ENCODE data around the gene ZNF341.

The ZNF341 gene

DNA sequence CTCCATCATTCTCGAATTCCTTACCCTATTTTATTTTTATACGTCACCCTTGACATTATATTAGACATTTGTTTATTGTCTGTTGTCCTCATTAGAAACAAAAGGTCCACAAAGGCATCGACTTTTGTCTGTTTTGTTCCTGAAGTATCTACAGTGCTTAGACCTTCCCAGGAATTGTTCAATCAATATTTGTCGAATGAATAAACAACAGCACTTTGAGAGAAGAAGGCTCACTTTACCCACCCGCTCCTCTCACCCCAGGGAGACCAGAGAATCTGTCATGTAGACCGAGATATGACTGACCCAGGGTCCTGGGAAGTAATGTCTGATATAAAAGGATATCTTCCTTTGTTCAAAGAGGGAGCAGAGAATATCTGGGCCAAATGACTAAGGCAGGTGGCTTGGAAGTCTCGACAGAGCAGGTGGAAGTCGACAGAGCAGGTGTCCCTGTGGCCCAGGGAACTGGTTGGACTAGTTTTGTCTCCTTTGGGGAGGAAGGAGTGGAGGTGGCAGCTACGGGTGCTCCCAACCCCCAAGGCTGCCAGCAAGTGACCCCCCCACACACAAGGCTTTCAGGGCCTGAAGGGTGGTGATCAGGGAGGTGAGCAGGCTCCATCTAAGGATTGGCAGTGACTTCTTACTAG is 64.6 kb downstream of the ZNF341 start:
- DNase-seq: no peak

DNA sequence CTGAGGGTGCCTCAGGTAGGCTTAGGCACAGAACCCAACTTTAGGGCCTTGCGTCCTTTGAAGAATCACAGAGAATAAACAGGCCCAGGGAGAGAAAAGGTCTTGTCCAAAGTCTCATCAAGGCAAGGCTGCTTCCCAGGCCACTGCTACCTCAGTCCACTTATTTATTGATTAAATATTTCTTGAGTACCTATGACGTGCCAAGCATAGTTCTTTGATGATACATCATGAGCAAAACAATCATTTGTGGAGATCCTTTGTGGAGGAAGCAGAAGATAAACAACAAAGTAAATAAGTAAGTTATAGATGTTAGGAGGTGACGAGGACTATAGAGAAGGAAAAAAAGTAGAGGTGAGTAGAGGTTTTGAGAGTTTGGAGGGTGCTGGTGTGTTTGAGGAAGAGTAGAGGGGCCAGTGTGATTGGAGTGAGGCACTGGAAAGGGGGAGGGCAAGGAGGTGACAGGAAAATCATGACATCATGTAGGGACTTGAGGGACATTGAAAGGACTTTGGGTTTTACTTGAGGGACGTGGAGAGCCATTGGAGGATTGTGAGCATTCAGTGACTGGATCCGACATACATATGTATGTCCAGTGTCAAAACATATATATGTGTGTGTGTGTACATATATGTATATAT is 65.2 kb downstream of the ZNF341 start:
- no peak for DNase-seq

DNA sequence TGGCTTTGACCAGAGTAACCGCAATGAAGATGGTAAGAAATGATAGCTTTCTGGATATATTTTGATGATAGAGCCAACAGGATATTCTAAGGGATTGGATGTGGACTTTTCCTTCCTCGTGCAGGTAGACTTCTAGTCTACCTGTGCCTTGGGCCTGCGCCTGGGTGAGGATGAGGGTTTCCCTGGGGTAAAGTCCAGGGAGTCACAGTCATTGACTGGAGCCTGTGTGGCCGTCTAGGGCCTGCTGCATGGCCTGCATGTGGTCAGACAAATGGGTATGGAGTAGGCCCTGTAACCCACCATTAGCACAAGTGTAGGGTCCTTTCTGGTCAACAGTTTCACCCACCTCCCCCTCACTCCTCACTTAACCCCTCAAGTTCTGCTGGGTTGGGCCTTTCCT is 66.6 kb downstream of the ZNF341 start:
- DNase-seq: no peak

DNA sequence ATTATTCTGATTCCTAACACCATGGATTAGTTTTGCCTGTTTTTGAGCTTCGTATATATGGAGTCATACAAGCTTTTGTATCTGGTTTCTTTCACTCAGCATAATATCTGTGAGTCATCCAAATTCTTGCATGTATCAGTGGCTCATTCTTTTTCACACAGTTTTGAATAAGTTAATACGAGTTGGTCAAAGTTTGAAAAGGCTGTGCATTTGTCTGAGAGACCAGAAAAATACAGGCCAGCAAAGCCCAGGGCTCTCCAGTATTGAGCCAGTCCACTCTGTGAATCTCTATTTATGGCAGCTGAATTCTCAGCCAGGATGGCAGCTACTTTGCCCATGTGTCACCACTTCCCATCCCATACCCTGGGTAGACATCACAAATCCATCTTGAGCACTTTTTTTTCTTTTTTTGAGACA is 72.1 kb downstream of the ZNF341 start:
- no peak for DNase-seq

DNA sequence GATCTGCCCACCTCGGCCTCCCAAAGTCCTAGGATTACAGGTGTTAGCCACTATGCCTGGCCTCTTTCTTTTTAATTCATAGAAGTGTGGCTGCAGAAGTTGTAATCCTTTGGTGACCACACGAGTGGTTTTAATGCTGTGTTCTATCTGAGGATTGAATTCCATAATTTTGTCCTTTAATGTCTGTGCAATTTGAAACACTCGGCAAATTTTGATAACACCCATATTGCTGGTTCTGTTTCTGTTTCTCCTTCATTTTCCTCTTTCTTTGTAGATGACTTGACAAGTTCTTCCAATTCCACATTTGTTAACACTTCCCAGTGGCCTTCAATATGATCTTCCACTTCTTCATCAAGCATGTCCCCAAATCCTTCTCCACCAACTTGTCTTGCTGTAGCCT is 76.6 kb downstream of the ZNF341 start:
- no peak for DNase-seq

DNA sequence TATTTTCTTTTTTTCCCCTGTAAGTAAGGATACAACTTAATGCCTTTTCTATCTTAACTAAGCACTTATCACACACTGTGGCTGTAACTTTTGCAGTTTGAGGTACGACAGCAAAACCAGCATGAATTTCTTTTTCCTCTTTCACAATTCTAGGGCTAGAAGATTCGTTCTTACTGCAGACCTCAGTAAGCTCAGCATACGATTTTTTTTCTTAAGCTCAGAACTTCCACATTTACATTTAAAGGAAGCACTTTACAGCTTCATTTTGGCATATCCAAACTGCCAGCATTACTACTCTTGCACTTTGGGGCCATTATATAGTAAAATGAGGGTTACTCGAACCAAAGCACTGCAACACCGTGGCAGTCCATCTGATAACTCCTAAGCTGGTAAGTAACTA is 78.5 kb downstream of the ZNF341 start:
- no peak for DNase-seq

DNA sequence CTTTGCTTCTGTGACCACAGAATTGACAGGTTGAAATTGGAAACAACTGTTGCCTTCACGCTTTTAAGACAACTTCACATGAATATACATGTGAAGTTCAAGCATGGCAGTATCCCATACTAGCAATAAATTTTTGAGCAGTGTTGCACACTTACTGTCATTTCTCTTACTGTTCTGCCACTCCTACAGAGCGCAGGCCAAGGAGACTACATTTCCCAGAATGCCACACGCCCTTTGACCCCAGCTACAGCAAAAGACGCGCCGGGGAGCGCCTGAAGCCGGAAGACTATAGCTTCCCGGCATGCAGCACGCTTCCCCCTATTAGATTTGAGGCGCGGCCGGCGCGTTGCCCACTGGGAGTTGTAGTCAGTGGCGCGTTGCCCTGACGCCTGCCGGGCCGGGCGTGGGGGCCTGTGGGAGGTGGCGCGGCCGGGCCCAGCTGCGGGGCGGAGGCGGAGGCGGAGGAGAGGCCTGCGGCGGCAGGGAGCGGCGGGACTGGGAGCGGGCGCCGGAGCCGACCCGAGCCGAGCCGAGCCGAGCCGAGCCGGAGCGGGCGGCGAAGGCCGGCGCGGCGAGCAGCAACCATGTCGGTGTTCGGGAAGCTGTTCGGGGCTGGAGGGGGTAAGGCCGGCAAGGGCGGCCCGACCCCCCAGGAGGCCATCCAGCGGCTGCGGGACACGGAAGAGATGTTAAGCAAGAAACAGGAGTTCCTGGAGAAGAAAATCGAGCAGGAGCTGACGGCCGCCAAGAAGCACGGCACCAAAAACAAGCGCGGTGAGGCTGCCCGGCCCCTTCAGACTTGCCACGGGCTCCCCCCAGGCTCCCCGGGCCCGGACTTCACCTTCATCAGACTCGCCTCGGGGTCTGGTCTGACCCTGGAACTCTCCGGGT is 79.3 kb downstream of the ZNF341 start, which contains the start of gene CHMP4B:
Gene CHMP4B, plus strand, starts transcription at position 464 of the 891 bp plus-strand sequence. Its CDS starts 121 bp downstream, at position 585.
- peak; percentile 100 for DNase-seq

DNA sequence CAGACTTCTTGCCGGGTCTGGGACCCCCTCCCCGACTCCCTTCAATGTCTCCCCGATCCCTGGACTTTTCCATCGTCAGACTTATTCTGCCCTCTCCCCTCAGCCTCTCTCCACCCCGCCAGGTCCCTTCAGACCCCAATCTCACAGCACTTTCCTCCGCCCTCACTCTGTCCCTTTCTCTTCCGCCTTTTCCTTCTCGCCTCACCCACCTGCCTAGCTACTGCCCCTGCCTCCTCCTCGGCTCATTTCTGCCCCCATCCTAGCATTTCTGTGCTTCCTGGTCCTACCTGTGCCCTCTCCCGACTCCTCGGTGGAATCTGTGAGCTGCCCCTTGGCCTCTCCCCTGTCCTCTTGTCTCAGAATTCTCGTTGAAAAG is 80.0 kb downstream of the ZNF341 start:
- no peak for DNase-seq

DNA sequence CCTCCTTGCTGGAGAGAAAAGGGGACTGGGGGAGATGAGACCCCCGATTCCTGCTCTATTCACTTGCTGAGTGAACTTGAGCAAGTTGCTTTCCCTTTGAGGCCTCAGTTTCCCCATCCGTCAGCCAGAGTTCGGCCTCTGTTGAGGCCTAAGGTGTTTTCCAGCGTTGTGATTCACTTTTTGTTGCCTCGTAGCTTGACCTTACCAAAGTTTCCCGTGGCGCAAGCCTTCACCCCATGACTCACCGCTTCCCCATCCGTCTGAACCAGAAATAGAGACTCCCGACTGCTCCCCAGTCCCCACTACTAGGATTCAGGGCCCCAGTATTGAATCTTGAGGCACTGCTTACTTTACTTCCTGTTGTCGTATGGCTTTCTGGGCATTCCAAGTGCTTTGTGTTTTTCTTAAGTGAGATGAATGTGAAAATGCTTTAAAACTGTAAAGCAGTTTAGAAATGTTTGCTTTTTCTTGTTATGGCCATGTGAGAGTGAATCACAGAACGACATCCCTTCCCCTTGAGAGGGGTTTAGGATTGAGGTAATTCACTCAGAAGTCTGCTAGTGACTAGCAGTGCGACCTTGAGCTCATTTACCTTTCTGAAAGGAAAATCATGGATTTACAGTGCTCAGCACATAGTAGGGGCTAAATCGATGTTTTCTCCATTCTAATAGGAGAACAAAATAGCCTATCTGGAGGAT is 80.5 kb downstream of the ZNF341 start:
- DNase-seq: no peak

DNA sequence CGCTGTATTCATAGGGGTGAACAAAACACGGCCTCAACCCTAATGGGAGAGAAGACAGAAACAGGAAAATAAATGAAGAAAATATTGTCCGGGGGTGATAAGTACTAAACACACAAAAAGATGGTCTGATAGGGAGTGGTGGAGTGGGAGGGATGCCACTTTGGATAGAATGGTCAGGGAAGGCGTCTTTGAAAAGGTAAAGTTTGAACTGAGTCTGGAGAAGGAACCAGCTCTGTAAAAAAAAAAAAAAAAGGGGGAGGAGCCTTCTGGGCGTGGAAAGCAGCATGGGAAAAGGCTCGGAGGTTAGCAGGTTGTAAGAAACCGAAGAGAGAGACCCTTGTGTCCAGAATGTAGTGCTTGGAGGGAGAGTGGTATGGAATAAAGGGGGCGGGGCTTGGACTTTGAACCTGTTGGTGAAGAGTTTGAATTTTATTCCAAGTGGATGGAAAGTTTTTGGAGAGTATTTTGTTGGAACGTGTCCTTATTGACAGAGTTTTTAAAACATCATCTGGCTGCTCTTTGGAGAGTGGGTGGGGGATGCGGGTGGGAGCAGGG is 81.2 kb downstream of the ZNF341 start:
- DNase-seq: no peak

DNA sequence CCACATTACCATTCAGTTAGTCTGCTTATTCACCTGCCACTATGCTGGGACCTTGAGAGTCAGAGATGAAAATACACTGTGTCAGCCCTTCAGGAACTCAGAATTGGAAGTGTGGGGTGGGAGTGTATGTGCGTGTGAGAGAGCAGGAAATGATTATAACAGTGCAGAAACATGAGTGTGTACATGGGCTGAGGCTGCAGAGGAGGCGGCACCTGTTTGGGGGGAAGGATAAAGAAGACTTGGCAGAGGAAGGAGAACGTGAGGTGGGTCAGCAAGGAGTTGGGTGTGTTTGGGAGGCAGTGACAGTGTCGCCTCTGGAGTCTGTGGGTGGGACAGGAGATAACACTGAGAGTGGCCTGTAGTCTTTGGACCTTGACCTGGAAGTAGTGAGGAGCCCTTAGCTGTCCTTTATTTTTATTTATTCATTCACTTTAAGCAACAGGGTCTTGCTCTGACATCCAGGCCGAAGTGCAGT is 82.5 kb downstream of the ZNF341 start:
- no peak for DNase-seq

DNA sequence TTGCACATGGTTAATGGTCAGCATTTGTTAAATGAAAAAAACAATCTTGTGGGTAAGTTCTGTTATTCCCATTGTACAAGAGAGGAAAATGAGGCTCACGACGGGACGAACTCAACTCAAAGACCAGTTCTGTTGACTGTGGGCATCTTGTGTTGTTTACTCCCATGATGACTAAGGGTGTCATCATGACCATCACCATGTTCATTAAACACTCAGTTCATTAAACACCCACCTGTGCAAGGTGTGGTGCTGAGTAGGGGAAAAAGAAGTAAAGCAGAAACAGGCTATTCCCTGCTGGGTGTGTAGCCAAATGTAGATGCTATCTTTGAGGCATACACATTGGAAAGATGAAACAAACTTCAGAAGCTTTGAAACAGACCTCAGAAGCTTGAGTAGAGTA is 83.9 kb downstream of the ZNF341 start:
- no peak for DNase-seq

DNA sequence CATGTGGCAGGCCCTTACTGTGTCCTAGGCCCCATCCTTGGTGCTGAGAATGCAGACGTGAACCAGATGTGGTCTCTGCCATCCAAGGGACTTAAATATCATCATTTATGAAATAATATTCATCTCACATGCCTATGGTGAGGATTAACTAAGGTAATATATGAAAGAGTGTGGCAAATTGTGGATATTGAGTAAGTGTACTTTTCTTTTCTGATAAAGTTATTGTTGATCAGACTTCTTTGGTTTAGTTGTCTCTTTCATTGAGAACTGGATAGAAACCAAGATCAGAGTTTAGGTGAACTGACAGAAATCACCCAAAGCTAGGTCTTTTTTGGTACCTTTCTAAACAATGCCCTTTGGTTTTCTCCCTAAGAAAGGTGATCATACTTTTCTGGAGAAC is 84.4 kb downstream of the ZNF341 start:
- DNase-seq: no peak

DNA sequence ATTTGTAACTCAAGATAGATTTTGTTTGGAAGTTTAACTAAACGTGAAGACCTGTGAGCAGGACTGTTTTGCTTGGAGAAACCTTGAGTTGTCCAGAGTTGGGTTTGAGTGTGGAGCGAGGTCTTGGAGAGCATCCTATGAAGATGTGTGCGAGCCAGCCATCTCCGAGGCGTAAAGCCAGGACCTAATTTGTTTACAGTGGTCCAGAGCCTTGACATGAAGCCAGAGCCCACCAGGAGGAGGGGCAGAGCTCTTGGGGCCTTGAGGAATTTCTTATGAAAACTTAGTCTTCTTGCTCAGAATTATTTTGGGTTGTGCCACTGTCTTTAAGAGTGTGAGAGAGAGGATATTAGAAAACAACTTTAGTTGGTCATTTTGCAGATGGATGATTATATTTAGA is 85.6 kb downstream of the ZNF341 start:
- DNase-seq: no peak

DNA sequence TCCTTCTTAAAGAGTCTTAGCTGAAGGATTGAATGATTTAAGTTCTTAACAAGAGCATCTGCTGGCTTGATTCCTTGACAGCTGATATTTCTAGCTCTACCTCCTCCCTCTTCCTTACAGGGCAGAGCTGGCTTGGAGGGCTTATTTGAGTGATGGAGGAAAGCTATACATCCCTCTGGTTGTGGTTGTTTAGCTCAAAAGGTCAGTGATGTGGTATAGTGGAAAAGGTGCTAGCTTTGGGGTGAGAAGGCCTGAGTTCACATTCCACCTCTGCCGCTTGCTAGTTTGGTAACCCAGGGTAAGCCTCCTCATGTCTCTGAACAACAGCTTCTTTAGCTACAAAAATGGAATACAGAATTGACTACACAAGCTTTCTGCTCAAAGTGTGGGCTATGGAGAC is 87.7 kb downstream of the ZNF341 start:
- no peak for DNase-seq

DNA sequence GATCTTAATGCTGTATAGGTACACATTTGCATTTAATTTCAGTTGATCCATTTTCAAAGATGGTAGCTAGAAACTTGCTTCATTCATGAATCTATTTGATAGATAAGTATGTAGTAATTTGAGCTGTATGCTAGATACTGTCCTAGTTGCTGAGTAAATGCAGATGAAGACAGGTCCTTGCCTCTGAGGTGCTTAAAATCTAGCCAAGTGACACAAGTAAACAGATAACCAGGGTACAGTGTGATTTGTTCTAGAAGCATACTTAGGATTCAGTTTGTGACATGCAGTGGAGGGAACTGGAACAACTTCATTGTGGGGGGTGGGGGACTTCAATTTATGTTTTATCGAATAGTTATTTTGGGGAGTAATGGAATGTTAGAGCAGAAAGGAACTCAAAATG is 88.6 kb downstream of the ZNF341 start:
- no peak for DNase-seq

DNA sequence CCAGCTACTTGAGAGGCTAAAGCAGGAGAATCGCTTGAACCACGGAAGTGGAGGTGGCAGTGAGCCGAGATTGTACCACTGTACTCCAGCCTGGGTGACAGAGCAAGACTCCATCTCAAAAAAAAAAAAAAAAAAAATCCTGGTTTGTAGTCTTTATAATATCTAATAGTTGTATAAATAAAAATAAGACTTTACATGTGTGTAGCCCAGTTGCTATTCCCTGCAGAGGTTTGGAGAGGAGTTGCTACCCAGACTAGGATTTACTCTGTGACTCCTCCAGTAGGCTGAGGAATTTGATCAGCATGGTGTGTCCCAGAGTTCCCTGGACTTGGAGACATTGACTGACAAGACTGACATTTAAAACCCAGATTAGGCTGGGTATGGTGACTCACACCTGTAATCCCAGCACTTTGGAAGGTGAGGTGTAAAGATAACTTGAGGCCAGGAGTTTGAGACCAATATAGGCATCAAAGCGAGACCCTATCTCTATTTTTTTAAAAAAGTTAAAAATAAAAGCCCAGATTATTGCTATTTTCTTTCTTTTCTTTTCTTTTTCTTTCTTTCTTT is 89.6 kb downstream of the ZNF341 start:
- no peak for DNase-seq

DNA sequence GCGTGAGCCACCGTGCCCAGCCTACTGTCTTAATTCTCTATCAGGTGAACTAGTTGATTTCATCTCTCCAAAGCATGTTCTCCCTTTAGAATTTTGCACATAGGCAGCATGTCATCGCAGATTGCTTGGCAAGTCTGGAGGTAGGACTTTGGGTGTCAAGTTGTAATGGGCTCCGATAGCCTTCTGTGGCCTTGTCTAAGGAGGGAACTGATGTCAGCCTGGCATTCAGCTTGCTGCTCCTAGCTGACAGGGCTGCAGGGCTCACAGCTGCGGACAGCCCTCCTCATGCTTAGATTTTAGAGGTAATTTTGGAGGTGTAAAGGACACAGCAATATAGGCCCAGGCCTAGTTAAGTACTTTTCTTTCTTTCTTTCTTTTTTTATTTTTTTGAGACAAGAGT is 90.6 kb downstream of the ZNF341 start:
- no peak for DNase-seq

DNA sequence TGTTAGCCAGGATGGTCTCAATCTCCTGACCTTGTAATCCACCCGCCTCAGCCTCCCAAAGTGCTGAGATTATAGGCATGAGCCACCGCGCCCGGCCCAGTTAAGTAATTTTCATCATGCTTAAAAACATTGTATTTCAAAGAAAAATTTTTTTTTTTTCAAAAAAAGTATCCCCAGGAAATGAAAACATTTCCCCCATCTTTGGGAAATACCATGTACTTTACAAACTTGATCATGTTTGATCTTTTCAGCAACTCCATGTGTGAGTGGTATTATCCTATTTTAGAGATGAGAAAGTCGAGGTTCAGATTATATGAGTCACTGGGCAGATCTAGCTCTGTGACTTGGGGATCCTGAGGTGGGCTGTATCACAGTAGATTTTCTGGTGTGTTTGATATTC is 91.2 kb downstream of the ZNF341 start:
- DNase-seq: no peak

DNA sequence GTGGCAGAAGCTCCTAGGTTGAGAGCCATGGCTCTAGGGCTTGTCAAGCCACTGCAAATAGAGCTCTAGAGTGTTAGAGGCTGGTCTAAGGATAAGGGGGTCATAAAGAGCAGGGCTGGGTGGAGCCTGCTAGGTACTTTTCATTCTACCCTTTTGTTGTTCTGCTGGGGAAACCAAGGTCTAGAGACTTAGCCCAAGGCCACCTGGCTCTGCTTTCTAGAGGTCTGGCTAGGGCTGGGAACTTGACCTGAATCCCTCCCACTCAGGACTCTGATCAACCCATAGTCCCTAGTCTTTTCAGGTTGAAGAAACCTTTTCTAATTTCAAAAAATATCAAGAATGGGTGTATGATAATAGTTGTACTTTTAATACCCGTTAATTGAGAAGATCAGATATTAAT is 93.1 kb downstream of the ZNF341 start:
- DNase-seq: no peak

DNA sequence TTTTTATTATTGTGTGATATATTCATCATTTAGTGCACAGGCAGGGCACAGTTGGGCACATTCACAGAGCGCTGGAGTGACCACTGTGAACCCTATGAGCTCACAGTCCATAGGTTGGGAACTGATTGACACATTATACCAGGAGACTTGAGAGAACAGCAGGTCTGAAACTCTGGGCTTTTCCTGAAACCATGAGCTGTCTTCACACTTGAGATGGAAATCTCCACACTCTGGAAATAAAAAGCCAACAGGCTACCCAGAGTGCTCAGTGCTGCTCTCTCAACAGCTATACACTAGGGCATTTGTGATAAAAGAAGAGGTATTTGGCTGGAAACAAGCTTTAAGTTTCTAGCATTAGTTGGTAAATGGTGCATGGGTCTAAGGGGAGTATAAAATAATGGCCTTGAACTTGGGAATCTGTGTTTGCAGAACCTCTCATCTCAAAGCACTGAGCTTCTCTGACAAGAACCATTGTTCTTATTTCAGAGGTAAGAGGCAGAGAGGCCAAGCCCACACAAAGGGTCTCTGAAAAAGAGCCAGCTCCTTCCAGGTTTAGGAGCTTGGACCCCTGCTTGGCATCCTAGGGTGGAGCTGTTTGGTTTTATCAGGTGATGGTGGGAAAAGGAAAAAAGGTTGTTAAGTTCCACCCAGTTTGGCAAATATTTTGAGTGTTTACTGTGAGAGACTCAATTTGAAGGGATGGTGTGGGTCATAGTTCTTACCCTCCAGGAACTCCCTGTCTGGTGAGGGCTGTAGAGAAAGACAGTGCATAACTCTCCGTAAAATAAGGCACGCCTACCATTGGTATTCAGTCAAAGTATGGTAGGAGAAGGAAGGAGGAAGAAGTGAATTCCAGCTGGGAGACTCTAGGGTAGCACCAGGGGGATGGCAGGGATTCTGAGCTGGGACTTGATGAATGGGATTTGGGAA is 93.8 kb downstream of the ZNF341 start:
- DNase-seq: no peak

Measured in left hindlimb (tissue), 1 donor.